ENCODE results near the gene DNHD1.

GRCh38 chr11:6458352-6459098 lies 38.6 kb upstream of the DNHD1 start:
- TF ChIP-seq CTCF (IDR thresholded peaks at IDR 0.05) (no peak), POLR2AphosphoS5 (IDR thresholded peaks at IDR 0.05; ENCODE audit: insufficient read depth in 1 of 2, low read depth in 1 of 2) (no peak), POLR2A (IDR thresholded peaks at IDR 0.05) (no peak)

Measured in vagina (tissue), 2 donors.